HepG2 (cell line): ENCODE data around the gene SSBP1. TPM values are rescaled to one million over a fixed set of nuclear protein-coding genes. Genes with fewer than 3 reads are reported as not detected.

Source experiments
- ATF4 ChIP-seq, 2 experiments: fragments of 450-650 bp in 1 of 2; sonication (generic) in 1 of 2; formaldehyde crosslinking; IDR thresholded peaks; 2 replicates each; pipeline versions ENCODE4 v1.5.0 to v1.8.0; 2020 to 2022; ENCODE audit warnings: mild to moderate bottlenecking in 1 of 2, missing genetic modification reagents in 1 of 2
- KLF6 ChIP-seq: IDR thresholded peaks from 2 replicates; pipeline ENCODE4 v1.8.0; 2016; ENCODE audit warnings: missing biosample characterization, missing genetic modification reagents
- MBD4 ChIP-seq: IDR thresholded peaks from 2 replicates; pipeline ENCODE4 v1.6.1; 2012; ENCODE audit warnings: low read length, inconsistent platforms, borderline replicate concordance
- NFE2L1 ChIP-seq: sonication (generic); formaldehyde crosslinking; IDR thresholded peaks from 2 replicates; pipeline ENCODE4 v1.4.0; 2020; ENCODE audit warnings: missing genetic modification reagents, mild to moderate bottlenecking, borderline replicate concordance
- NR2C2 ChIP-seq: sonication (generic); formaldehyde crosslinking; IDR thresholded peaks from 2 replicates; pipeline ENCODE4 v1.4.0; 2020; ENCODE audit warnings: missing genetic modification reagents, mild to moderate bottlenecking, moderate library complexity, borderline replicate concordance
- PRDM4 ChIP-seq: sonication (generic); formaldehyde crosslinking; IDR thresholded peaks from 2 replicates; pipeline ENCODE4 v1.9.0; 2021; ENCODE audit warnings: missing genetic modification reagents, borderline replicate concordance
- RBM39 ChIP-seq: fragments of 200-400 bp; formaldehyde crosslinking; IDR thresholded peaks from one replicate; pipeline ENCODE4 v1.6.1; 2018; ENCODE audit warnings: antibody characterized with exemption, mild to moderate bottlenecking, low read depth, low read length; ENCODE audit not compliant: poor library complexity, severe bottlenecking
- RFXAP ChIP-seq: sonication (generic); formaldehyde crosslinking; IDR thresholded peaks from 2 replicates; pipeline ENCODE4 v1.4.0; 2020; ENCODE audit warnings: missing genetic modification reagents, borderline replicate concordance
- TARDBP ChIP-seq: sonication (generic); formaldehyde crosslinking; IDR thresholded peaks from 2 replicates; pipeline ENCODE4 v1.8.0; 2022; ENCODE audit warnings: mild to moderate bottlenecking, missing genetic modification reagents
- ZNF12 ChIP-seq: sonication (generic); formaldehyde crosslinking; IDR thresholded peaks from 2 replicates; pipeline ENCODE4 v1.5.0; 2020; ENCODE audit warnings: missing genetic modification reagents
- ZNF331 ChIP-seq: sonication (generic); formaldehyde crosslinking; IDR thresholded peaks from 2 replicates; pipeline ENCODE4 v1.4.0; 2020; ENCODE audit warnings: missing genetic modification reagents
- ZNF567 ChIP-seq: sonication (generic); formaldehyde crosslinking; IDR thresholded peaks from 2 replicates; pipeline ENCODE4 v1.8.1; 2023; ENCODE audit warnings: mild to moderate bottlenecking, missing genetic modification reagents, borderline replicate concordance
- ZNF678 ChIP-seq: sonication (generic); formaldehyde crosslinking; IDR thresholded peaks from 2 replicates; pipeline ENCODE4 v1.4.0; 2020; ENCODE audit warnings: mild to moderate bottlenecking, missing genetic modification reagents
- polyA plus RNA-seq, 8 experiments: library from polyadenylated mRNA; depleted of rRNA in 3 of 8; stranded (reverse) in 7 of 8; unstranded in 1 of 8; fragments of >200 nt; fragmentation: Illumina TruSeq in 4 of 8; extraction: Trizol in 4 of 8; gene quantifications; 2 replicates each; pipeline versions ENCODE4 v1.2.1 to v1.2.3, GENCODE V29; 2011 to 2016; ENCODE audit warnings: low read depth in 4 of 8, missing spikeins in 1 of 8, mixed read lengths in 1 of 8; ENCODE audit not compliant: insufficient read depth in 1 of 8
- total RNA-seq, 5 experiments: library from RNA; depleted of rRNA; stranded (reverse); fragments of >200 nt; fragmentation: Illumina TruSeq; extraction: Trizol; gene quantifications; 2 replicates each; pipeline ENCODE4 v1.2.3, GENCODE V29; 2016; ENCODE audit warnings: low read depth in 1 of 5
- TF ChIP-seq, protein P1 (sequence below): sonication (generic); formaldehyde crosslinking; IDR thresholded peaks from 2 replicates; pipeline ENCODE4 v1.5.1; 2020; ENCODE audit warnings: mild to moderate bottlenecking, missing genetic modification reagents, borderline replicate concordance
- TF ChIP-seq, protein P2 (sequence below): sonication (generic); formaldehyde crosslinking; IDR thresholded peaks from 2 replicates; pipeline ENCODE4 v1.4.0; 2020; ENCODE audit warnings: missing genetic modification reagents

Gene SSBP1
- total and polyA plus RNA-seq, 2 of the 13 experiments (the other 11 are each of a cell fraction or from before 2014, with no cell fraction given), result 64.4 to 254 TPM

GRCh38 chr7:141737836-141738591, at the start of gene SSBP1 (continued):
- peak; percentile 99 for TF ChIP-seq NR2C2 (CRISPR knock-in tag)
- no peak for TF ChIP-seq MBD4
- TF ChIP-seq RBM39, result peak; percentile 91
- TF ChIP-seq ZNF12, result no peak; the same call in 1 of the 2 replicates
- TF ChIP-seq, protein P1, sequence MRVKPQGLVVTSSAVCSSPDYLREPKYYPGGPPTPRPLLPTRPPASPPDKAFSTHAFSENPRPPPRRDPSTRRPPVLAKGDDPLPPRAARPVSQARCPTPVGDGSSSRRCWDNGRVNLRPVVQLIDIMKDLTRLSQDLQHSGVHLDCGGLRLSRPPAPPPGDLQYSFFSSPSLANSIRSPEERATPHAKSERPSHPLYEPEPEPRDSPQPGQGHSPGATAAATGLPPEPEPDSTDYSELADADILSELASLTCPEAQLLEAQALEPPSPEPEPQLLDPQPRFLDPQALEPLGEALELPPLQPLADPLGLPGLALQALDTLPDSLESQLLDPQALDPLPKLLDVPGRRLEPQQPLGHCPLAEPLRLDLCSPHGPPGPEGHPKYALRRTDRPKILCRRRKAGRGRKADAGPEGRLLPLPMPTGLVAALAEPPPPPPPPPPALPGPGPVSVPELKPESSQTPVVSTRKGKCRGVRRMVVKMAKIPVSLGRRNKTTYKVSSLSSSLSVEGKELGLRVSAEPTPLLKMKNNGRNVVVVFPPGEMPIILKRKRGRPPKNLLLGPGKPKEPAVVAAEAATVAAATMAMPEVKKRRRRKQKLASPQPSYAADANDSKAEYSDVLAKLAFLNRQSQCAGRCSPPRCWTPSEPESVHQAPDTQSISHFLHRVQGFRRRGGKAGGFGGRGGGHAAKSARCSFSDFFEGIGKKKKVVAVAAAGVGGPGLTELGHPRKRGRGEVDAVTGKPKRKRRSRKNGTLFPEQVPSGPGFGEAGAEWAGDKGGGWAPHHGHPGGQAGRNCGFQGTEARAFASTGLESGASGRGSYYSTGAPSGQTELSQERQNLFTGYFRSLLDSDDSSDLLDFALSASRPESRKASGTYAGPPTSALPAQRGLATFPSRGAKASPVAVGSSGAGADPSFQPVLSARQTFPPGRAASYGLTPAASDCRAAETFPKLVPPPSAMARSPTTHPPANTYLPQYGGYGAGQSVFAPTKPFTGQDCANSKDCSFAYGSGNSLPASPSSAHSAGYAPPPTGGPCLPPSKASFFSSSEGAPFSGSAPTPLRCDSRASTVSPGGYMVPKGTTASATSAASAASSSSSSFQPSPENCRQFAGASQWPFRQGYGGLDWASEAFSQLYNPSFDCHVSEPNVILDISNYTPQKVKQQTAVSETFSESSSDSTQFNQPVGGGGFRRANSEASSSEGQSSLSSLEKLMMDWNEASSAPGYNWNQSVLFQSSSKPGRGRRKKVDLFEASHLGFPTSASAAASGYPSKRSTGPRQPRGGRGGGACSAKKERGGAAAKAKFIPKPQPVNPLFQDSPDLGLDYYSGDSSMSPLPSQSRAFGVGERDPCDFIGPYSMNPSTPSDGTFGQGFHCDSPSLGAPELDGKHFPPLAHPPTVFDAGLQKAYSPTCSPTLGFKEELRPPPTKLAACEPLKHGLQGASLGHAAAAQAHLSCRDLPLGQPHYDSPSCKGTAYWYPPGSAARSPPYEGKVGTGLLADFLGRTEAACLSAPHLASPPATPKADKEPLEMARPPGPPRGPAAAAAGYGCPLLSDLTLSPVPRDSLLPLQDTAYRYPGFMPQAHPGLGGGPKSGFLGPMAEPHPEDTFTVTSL, result peak; percentile 63; the same call in 1 of the 2 replicates
- peak; percentile 64; the same call in 1 of the 2 replicates for TF ChIP-seq ZNF678
- TF ChIP-seq ATF4 (CRISPR knock-in tag; IDR thresholded peaks at IDR 0.05), result peak in 1 of 2 experiments; percentile 82; a peak in 2 of 4 replicates
- TF ChIP-seq, protein P2, sequence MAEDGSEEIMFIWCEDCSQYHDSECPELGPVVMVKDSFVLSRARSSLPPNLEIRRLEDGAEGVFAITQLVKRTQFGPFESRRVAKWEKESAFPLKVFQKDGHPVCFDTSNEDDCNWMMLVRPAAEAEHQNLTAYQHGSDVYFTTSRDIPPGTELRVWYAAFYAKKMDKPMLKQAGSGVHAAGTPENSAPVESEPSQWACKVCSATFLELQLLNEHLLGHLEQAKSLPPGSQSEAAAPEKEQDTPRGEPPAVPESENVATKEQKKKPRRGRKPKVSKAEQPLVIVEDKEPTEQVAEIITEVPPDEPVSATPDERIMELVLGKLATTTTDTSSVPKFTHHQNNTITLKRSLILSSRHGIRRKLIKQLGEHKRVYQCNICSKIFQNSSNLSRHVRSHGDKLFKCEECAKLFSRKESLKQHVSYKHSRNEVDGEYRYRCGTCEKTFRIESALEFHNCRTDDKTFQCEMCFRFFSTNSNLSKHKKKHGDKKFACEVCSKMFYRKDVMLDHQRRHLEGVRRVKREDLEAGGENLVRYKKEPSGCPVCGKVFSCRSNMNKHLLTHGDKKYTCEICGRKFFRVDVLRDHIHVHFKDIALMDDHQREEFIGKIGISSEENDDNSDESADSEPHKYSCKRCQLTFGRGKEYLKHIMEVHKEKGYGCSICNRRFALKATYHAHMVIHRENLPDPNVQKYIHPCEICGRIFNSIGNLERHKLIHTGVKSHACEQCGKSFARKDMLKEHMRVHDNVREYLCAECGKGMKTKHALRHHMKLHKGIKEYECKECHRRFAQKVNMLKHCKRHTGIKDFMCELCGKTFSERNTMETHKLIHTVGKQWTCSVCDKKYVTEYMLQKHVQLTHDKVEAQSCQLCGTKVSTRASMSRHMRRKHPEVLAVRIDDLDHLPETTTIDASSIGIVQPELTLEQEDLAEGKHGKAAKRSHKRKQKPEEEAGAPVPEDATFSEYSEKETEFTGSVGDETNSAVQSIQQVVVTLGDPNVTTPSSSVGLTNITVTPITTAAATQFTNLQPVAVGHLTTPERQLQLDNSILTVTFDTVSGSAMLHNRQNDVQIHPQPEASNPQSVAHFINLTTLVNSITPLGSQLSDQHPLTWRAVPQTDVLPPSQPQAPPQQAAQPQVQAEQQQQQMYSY, result no peak
- peak; percentile 88 for TF ChIP-seq RFXAP (CRISPR knock-in tag)
- TF ChIP-seq PRDM4 (CRISPR knock-in tag), result no peak; the same call in 1 of the 2 replicates
- TF ChIP-seq ZNF567 (CRISPR knock-in tag), result no peak; the same call in 1 of the 2 replicates
- peak; percentile 74; the same call in 1 of the 2 replicates for TF ChIP-seq KLF6 (CRISPR knock-in tag)
- TF ChIP-seq NFE2L1, result no peak
- TF ChIP-seq ZNF331, result peak; percentile 96
- TF ChIP-seq TARDBP (CRISPR knock-in tag), result peak; percentile 97
